ENCODE results near the gene CDADC1. TPM values are rescaled to one million over a fixed set of nuclear protein-coding genes. Genes with fewer than 3 reads are reported as not detected.
"Not testable (repeated sequence)": the region's sequence is repeated elsewhere in the genome, so short reads cannot be mapped to it uniquely, and the experiment has no call there.

Gene CDADC1
- total and polyA plus RNA-seq, 7 donors: 3.3 to 7.8 (median 4.7) TPM

GRCh38 chr13:49320975-49321374, 73.2 kb downstream of the CDADC1 start:
- DNase-seq: no peak
- intact Hi-C loops (cut with DNase I): no loop called here
- WGBS, 3 donors: 87 to 93% (median 92%) methylated on average over 2 of the region's 2 CpGs

DNA sequence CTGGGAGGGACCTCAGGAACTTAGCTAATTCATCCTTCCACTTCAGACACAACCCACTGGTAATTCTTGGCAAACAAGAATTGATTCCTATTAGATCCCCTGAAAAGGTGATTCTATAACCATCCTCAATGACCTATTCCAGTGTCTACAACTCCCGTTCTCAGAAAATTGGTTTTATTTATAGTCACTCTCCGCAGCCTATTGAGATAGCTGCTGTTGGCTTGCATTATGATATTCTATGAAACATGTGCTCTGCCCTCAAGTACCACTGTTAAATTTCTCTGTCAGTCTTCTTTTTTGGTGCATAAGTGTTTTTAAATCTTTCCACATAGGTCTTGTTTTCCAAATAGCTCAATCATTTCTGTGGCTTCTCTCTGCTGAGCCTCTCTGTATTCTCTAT, 75.0 kb downstream of the CDADC1 start:
- H3K9me3 ChIP-seq: no peaks in the 10 kb centered on the region
- no peaks in the 10 kb centered on the region for H3K27me3 ChIP-seq (ENCODE audit: insufficient read depth in 3 of 3, low read length in 2 of 3)
- 72 to 100% (median 92%) methylated on average over 2 of the region's 2 CpGs for WGBS, 3 donors
- intact Hi-C loops (cut with DNase I): no loop called here
- no peaks in the 10 kb centered on the region for H3K36me3 ChIP-seq (ENCODE audit: insufficient read depth in 1 of 2, low read depth in 1 of 2)
- no peak overlapping the region for H3K27ac ChIP-seq
- ATAC-seq: no peak
- DNase-seq: no peak
- H3K4me3 ChIP-seq: no peak overlapping the region
- no peaks in the 10 kb centered on the region for H3K4me1 ChIP-seq
- TF ChIP-seq, protein P1, sequence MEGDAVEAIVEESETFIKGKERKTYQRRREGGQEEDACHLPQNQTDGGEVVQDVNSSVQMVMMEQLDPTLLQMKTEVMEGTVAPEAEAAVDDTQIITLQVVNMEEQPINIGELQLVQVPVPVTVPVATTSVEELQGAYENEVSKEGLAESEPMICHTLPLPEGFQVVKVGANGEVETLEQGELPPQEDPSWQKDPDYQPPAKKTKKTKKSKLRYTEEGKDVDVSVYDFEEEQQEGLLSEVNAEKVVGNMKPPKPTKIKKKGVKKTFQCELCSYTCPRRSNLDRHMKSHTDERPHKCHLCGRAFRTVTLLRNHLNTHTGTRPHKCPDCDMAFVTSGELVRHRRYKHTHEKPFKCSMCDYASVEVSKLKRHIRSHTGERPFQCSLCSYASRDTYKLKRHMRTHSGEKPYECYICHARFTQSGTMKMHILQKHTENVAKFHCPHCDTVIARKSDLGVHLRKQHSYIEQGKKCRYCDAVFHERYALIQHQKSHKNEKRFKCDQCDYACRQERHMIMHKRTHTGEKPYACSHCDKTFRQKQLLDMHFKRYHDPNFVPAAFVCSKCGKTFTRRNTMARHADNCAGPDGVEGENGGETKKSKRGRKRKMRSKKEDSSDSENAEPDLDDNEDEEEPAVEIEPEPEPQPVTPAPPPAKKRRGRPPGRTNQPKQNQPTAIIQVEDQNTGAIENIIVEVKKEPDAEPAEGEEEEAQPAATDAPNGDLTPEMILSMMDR (IDR thresholded peaks at IDR 0.05): no peak

More at GRCh38 chr13:49320975-49321374, 73.2 kb downstream of the CDADC1 start:
- no peak overlapping the region for H3K27ac ChIP-seq
- no peaks in the 10 kb centered on the region for H3K27me3 ChIP-seq (ENCODE audit: insufficient read depth in 3 of 3, low read length in 2 of 3)
- no peak overlapping the region for H3K4me3 ChIP-seq
- no peaks in the 10 kb centered on the region for H3K9me3 ChIP-seq
- ATAC-seq: no peak
- TF ChIP-seq, protein P1 (IDR thresholded peaks at IDR 0.05): no peak
- H3K36me3 ChIP-seq (ENCODE audit: insufficient read depth in 1 of 2, low read depth in 1 of 2): no peaks in the 10 kb centered on the region
- H3K4me1 ChIP-seq: no peaks in the 10 kb centered on the region

- no peaks in the 10 kb centered on the region for H3K9me3 ChIP-seq
- intact Hi-C loops (cut with DNase I): no loop called here
- TF ChIP-seq, protein P1 (IDR thresholded peaks at IDR 0.05): no peak
- DNase-seq (no peak), ATAC-seq (no peak)
- 83 to 96% (median 86%) methylated on average over 7 of the region's 7 CpGs for WGBS, 3 donors
- no peaks in the 10 kb centered on the region for H3K27me3 ChIP-seq (ENCODE audit: insufficient read depth in 3 of 3, low read length in 2 of 3)
- H3K4me1 ChIP-seq: no peaks in the 10 kb centered on the region
- no peak overlapping the region for H3K4me3 ChIP-seq
- no peaks in the 10 kb centered on the region for H3K36me3 ChIP-seq (ENCODE audit: insufficient read depth in 1 of 2, low read depth in 1 of 2)
- H3K27ac ChIP-seq: no peak overlapping the region
Measured at GRCh38 chr13:49323344-49323743, 75.6 kb downstream of the CDADC1 start.

- ATAC-seq (no peak), DNase-seq (no peak)
- Histone ChIP-seq H3K4me3 (no peak overlapping the region), H3K27me3 (ENCODE audit: insufficient read depth in 3 of 3, low read length in 2 of 3) (no peaks in the 10 kb centered on the region), H3K27ac (no peak overlapping the region), H3K9me3 (no peaks in the 10 kb centered on the region), H3K36me3 (ENCODE audit: insufficient read depth in 1 of 2, low read depth in 1 of 2) (no peaks in the 10 kb centered on the region), H3K4me1 (no peaks in the 10 kb centered on the region)
- WGBS, 3 donors: 38 to 68% (median 62%) methylated on average over 7 of the region's 7 CpGs
- intact Hi-C loops (cut with DNase I): no loop called here
- TF ChIP-seq, protein P1 (IDR thresholded peaks at IDR 0.05): no peak
Measured at GRCh38 chr13:49326222-49326917, 78.6 kb downstream of the CDADC1 start.

DNA sequence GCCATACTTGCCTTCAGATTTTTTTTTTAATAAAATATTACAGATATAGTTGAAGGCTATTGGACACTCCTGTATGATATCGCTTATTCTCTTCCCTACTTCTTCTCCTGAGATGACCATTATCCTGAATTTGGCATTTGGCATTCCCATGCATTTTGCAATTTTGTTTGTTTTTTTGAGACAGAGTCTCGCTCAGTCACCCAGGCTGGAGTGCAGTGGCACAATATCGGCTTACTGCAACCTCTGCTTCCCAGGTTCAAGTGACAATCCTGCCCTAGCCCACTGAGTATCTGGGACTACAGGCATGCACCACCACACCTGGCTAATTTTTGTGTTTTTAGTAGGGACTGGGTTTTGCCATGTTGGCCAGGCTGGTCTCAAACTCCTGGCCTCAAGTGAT, 79.4 kb downstream of the CDADC1 start:
- H3K4me1 ChIP-seq; H3K36me3 ChIP-seq (ENCODE audit: insufficient read depth in 1 of 2, low read depth in 1 of 2): not testable (repeated sequence)

More for the DNA sequence above, 79.4 kb downstream of the CDADC1 start:
- intact Hi-C loops (cut with DNase I); ATAC-seq; H3K27me3 ChIP-seq (ENCODE audit: insufficient read depth in 3 of 3, low read length in 2 of 3); DNase-seq; H3K27ac ChIP-seq; H3K4me3 ChIP-seq; H3K9me3 ChIP-seq: not testable (repeated sequence)
- WGBS, 3 donors: 90 to 98% (median 97%) methylated on average over 3 of the region's 3 CpGs
